ENCODE results near the gene GPR52.
"Not testable (repeated sequence)": the region's sequence is repeated elsewhere in the genome, so short reads cannot be mapped to it uniquely, and the experiment has no call there.

Gene GPR52

GRCh38 chr1:174447866-174448530, at the start of gene GPR52:
Gene GPR52, plus strand, starts transcription at chr1:174447964. Its CDS starts 148 bp downstream, at chr1:174448112.
- no peak for FAIRE-seq

- FAIRE-seq, result no peak
Observed at GRCh38 chr1:174398246-174398645, 49.5 kb upstream of the GPR52 start.

GRCh38 chr1:174399211-174399610, 48.6 kb upstream of the GPR52 start:
- no peak for FAIRE-seq

GRCh38 chr1:174401075-174401474, 46.7 kb upstream of the GPR52 start:
- no peak for FAIRE-seq

GRCh38 chr1:174405219-174405618, 42.5 kb upstream of the GPR52 start:
- FAIRE-seq, result no peak

- FAIRE-seq, result no peak
Observed at GRCh38 chr1:174406421-174406820, 41.3 kb upstream of the GPR52 start.

DNA sequence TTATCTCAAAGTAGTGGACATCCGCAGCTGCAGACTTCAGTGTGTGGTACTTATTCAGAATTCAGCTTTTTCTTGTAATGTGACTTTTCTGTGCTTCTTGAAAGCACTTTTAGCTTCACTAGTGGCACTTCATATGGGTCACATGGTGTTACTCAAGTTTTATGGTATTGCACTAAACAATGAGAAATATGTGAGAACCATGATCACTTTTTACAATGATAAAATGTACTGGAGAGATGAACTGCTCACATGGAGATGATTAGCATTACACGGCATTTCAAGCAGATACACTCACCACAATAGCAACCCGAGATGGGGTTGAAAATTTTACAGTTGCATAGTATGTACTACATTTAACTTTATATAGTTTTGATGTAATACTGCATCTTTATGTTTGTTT, 40.1 kb upstream of the GPR52 start:
- no peak for FAIRE-seq

DNA sequence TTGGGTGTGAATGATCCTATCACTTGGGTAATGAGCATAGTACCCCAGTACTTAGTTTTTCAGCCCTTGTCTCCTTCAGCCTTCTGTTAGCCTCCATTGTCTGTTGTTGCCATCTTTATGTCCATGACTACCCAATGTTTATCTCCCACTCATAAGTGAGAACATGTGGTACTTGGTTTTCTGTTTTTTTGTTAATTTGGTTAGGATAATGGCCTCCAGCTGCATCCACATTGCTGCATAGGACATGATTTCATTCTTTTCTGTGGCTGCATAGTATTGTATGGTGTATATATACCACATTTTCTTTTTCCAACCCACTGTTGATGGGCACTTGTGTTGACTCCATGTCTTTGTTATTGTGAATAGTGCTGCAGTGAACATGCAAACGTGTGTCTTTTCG, 39.6 kb upstream of the GPR52 start:
- FAIRE-seq, result no peak

DNA sequence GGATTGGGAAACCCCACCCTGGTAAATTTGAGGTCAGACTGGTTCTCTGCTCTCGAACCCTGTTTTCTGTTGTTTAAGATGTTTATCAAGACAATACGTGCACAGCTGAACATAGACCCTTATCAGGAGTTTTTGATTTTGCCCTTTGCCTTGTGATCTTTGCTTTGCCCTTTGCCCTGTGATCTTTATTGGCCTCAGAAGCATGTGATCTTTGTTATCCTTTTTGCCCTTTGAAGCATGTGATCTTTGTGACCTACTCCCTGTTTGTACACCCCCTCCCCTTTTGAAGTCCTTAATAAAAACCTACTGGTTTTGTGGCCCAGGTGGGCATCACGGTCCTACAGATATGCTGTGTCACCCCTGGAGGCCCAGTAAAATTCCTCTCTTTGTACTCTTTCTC, 38.0 kb upstream of the GPR52 start:
- FAIRE-seq, result not testable (repeated sequence)

DNA sequence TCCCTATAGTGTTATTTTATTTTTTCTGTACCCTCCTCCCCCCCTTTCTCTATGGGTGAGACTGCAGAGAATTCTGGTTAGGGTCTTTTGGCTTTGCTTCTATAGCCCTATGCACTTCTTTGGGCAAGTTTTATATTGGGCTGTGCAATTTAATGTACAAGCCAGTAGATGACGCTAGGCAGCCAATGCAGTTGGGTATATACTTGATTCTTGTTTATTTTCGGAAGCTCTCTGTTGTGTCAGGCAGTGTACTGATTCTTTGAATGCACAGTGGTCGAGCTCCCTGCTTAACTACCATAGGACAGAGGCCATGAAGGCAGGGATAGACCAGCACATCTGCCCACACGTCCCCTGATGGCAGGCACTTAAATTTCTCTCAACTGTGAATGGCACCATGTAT, 34.1 kb upstream of the GPR52 start:
- no peak for FAIRE-seq

DNA sequence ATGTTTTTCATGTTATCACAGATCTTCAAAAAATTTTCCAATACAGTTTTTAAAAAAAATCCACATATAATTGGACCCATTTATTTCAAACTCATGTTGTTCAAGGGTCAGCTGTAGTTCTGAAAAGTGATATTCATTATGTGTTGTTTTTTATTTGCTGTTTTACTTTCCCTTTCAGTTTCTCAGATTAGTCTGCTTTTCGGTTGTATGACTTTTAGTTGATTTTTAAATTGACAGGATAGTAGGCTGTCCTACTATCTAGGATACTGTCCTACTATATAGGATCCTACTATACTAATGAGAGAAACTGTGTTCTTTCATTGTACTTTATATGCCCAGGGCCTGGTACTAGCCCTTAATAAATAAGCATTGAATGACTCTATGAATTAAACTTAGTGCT, 33.6 kb upstream of the GPR52 start:
- FAIRE-seq, result no peak

DNA sequence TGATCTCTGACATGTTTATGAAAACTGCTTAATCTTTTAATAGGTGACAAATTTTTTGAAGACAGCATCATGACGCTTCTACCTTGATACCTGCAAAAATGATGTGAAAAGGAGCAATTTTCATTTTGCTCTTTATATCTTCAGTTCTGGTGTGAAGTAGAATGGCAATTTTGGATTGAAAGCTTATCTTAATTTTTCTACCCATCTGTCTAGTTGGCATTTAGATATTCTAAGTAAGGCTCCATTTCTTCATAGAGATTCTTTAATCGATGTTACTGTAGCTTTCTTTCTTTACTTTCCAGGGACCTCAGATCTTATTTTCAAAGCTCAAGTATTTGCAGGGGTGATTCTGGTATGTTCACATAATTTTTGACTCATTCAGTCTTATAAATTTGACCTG, 32.3 kb upstream of the GPR52 start:
- no peak for FAIRE-seq

- FAIRE-seq, result no peak
Observed at GRCh38 chr1:174417921-174418320, 29.8 kb upstream of the GPR52 start.

GRCh38 chr1:174425121-174425520, 22.6 kb upstream of the GPR52 start:
- no peak for FAIRE-seq

GRCh38 chr1:174426153-174426552, 21.6 kb upstream of the GPR52 start:
- FAIRE-seq, result no peak

DNA sequence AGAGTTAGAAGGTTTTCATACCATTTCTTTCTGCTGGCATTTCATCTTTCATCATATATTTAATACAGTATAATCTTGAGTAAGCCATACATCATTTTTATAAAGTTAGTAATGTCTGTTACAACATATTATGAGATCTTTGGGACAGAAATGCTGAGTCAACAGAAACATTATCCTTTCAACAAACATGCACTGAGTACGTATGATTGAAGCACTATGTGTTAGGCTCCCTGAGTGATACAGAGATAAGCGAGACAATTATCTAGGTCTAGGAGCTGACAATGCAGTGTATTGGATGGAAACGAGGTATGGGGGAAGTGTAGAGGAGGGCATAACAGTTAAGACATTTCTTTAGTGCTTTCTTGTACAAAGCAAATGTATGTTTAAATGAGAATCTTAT, 19.7 kb upstream of the GPR52 start:
- no peak for FAIRE-seq

GRCh38 chr1:174428739-174429138, 19.0 kb upstream of the GPR52 start:
- no peak for FAIRE-seq

DNA sequence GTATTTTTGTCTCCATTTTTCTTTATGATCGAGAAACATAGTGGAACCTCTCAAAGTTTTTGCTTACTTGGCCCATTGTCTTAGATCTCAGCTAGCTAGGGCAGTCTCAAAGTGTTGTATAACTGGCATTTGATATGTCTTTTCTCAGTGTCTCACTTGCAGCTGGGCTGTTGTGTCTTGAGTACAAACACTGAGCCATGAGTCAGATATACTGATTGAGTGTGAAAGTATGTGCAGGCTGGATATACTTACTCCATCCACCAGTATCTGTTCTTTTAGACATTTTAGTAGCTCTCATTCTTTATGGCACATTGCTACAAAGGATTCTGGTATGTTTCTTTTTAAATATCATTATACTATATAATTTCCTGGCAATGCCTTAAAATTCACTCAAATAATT, 14.3 kb upstream of the GPR52 start:
- no peak for FAIRE-seq

- FAIRE-seq, result peak; percentile 8
Observed at GRCh38 chr1:174445351-174445750, 2.4 kb upstream of the GPR52 start.

GRCh38 chr1:174445817-174446216, 1.9 kb upstream of the GPR52 start:
- no peak for FAIRE-seq

- no peak for FAIRE-seq
Observed at GRCh38 chr1:174448531-174448883, 743 bp downstream of the GPR52 start.

DNA sequence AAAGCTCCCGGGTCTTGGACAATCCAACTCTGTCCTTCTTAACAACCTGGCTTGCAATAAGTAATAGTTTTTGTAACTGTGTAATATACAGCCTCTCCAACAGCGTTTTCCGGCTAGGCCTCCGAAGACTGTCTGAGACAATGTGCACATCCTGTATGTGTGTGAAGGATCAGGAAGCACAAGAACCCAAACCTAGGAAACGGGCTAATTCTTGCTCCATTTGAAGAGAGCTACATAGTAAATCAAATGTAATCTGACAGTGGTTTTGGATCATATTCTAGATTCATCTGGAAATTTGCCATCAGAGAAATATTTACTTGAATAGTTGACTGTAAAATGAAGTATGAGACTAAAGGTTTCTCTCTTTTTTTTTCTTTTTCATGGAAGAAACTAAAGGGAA, 1.2 kb downstream of the GPR52 start:
- no peak for FAIRE-seq

DNA sequence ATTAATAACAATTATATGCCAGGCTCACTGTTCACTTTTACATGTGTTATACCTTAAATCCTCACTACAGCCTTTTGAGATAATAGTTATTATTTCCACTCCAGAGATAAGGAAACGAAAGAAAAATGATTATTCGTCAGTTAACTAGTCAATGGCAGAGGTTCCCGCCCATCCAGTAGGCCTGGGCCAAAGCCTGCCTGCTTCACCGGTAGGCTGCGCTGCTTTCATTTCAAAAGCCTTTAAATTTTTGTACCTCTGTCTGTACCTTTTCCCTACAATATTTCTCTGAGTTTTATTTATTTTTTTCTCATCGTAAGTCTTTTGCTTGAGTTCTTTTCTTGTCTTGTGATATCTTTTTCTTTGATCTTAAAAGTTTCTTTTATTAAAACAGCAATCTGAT, 3.6 kb downstream of the GPR52 start:
- FAIRE-seq, result no peak

- no peak for FAIRE-seq
Observed at GRCh38 chr1:174465855-174466254, 18.1 kb downstream of the GPR52 start.

- no peak for FAIRE-seq
Observed at GRCh38 chr1:174466607-174467006, 18.8 kb downstream of the GPR52 start.

DNA sequence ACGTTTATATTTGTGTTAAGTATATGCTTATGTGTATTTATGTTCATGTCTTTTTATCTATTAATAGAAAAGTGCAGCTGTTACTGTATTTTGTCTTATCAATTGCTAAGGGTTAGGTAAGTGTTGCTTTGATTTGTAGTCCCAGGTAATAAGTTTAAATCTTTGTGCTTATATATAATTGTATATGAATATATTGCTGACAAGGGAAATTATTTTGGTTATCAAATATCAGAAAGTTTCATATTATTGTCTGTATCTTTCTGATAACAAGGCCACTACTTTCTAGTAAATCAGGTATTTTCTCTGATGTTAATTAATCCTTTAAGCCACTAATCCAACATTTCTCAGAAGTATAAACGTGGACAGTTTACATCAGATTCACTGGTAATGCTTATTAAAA, 21.3 kb downstream of the GPR52 start:
- no peak for FAIRE-seq

All from G401.6 (cell line).